ENCODE measurements around the gene PITPNC1. TPM values are rescaled to one million over a fixed set of nuclear protein-coding genes. Genes with fewer than 3 reads are reported as not detected.

Gene PITPNC1
- polyA plus RNA-seq, 1 donor from 2014 or later = 18.8 TPM

DNA sequence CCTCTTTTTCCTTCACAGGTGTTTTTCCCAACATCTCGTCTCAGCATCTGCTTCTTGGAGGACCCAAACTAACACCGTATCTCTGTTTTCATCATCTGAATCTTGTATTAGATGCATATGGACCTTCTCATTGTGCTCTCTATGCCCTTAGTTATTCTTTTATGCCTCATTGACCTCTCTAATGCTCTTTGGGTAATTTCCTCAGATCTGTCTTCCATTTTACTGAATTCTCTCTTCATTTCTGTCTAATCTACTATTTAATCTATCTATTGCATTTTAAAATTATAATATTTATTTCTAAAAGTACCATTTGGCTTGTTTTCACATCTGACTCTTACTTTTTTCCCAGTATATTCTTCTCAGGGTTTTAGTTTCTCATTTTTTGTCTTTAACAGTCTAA, 81.1 kb downstream of the PITPNC1 start:
- Histone ChIP-seq H3K4me3 (ENCODE audit: low read length) (no peak overlapping the region), H3K9me3 (ENCODE audit: low read length) (no peaks in the 10 kb centered on the region), H2AFZ (ENCODE audit: low read depth, low read length) (no peak overlapping the region), H3K27me3 (ENCODE audit: insufficient read depth, low read depth, low read length) (no peaks in the 10 kb centered on the region), H3K36me3 (ENCODE audit: insufficient read depth, low read length) (no peaks in the 10 kb centered on the region), H3K79me2 (replicated peaks; ENCODE audit: insufficient read depth, low read length) (peaks cover 4% of the 10 kb centered on the region), H3F3A (ENCODE audit: insufficient read depth, low read length, poor library complexity, severe bottlenecking) (no peaks in the 10 kb centered on the region), H3K4me2 (ENCODE audit: low read length) (no peak overlapping the region), H3K9ac (ENCODE audit: low read length) (no peak overlapping the region), H3K9me2 (ENCODE audit: insufficient read depth, low read length) (no peaks in the 10 kb centered on the region), H4K20me1 (ENCODE audit: insufficient read depth) (no peaks in the 10 kb centered on the region), H3K27ac (ENCODE audit: low read length) (no peak overlapping the region)
- TF ChIP-seq MXI1 (conservative IDR thresholded peaks at IDR 0.05; ENCODE audit: poor library complexity, severe bottlenecking) (no peak), EP300 (conservative IDR thresholded peaks at IDR 0.05; ENCODE audit: poor library complexity, severe bottlenecking) (no peak)

DNA sequence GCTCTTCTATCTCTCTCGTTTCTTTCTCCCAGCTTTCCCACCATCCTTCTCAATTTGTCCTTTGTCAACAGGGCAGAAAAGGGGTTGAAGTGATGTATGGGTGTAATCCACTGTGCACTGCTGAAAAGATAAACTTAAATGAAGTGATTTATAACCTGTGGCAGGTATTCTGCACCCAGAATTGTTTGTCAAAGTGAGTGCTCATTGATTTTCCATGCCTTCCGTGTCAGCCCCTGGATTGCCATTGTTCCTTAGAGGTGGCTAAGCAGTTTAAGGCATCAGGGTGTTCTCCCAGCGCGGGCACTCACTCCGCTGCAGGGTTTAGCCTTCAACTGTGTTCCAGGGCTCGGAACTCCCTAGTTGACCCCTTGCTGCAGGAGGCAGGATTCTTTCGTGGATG, 82.9 kb downstream of the PITPNC1 start:
- peaks cover 4% of the 10 kb centered on the region for H3K79me2 ChIP-seq (replicated peaks; ENCODE audit: insufficient read depth, low read length)
- TF ChIP-seq MXI1 (conservative IDR thresholded peaks at IDR 0.05; ENCODE audit: poor library complexity, severe bottlenecking) = no peak
- TF ChIP-seq, protein P1, sequence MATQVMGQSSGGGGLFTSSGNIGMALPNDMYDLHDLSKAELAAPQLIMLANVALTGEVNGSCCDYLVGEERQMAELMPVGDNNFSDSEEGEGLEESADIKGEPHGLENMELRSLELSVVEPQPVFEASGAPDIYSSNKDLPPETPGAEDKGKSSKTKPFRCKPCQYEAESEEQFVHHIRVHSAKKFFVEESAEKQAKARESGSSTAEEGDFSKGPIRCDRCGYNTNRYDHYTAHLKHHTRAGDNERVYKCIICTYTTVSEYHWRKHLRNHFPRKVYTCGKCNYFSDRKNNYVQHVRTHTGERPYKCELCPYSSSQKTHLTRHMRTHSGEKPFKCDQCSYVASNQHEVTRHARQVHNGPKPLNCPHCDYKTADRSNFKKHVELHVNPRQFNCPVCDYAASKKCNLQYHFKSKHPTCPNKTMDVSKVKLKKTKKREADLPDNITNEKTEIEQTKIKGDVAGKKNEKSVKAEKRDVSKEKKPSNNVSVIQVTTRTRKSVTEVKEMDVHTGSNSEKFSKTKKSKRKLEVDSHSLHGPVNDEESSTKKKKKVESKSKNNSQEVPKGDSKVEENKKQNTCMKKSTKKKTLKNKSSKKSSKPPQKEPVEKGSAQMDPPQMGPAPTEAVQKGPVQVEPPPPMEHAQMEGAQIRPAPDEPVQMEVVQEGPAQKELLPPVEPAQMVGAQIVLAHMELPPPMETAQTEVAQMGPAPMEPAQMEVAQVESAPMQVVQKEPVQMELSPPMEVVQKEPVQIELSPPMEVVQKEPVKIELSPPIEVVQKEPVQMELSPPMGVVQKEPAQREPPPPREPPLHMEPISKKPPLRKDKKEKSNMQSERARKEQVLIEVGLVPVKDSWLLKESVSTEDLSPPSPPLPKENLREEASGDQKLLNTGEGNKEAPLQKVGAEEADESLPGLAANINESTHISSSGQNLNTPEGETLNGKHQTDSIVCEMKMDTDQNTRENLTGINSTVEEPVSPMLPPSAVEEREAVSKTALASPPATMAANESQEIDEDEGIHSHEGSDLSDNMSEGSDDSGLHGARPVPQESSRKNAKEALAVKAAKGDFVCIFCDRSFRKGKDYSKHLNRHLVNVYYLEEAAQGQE (IDR thresholded peaks at IDR 0.05; ENCODE audit: borderline replicate concordance) = no peak
- TF ChIP-seq POLR2AphosphoS5 (IDR thresholded peaks at IDR 0.05) = no peak
- no peak for TF ChIP-seq RAD21 (conservative IDR thresholded peaks at IDR 0.05)
- no peak for TF ChIP-seq EP300 (conservative IDR thresholded peaks at IDR 0.05; ENCODE audit: poor library complexity, severe bottlenecking)
- TF ChIP-seq TAF1 (IDR thresholded peaks at IDR 0.05; ENCODE audit: low read depth) = no peak
- TF ChIP-seq EZH2 (IDR thresholded peaks at IDR 0.05; ENCODE audit: borderline replicate concordance, insufficient read depth, low read length, poor library complexity, severe bottlenecking) = no peak
- no peak for TF ChIP-seq SMC3 (conservative IDR thresholded peaks at IDR 0.05; ENCODE audit: poor library complexity)
- TF ChIP-seq, protein P2, sequence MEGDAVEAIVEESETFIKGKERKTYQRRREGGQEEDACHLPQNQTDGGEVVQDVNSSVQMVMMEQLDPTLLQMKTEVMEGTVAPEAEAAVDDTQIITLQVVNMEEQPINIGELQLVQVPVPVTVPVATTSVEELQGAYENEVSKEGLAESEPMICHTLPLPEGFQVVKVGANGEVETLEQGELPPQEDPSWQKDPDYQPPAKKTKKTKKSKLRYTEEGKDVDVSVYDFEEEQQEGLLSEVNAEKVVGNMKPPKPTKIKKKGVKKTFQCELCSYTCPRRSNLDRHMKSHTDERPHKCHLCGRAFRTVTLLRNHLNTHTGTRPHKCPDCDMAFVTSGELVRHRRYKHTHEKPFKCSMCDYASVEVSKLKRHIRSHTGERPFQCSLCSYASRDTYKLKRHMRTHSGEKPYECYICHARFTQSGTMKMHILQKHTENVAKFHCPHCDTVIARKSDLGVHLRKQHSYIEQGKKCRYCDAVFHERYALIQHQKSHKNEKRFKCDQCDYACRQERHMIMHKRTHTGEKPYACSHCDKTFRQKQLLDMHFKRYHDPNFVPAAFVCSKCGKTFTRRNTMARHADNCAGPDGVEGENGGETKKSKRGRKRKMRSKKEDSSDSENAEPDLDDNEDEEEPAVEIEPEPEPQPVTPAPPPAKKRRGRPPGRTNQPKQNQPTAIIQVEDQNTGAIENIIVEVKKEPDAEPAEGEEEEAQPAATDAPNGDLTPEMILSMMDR (IDR thresholded peaks at IDR 0.05; ENCODE audit: poor library complexity, severe bottlenecking) = no peak
- H4K20me1 ChIP-seq (ENCODE audit: insufficient read depth) = no peaks in the 10 kb centered on the region
- H3K9ac ChIP-seq (ENCODE audit: low read length) = no peak overlapping the region
- H2AFZ ChIP-seq (ENCODE audit: low read depth, low read length) = no peak overlapping the region
- H3K36me3 ChIP-seq (ENCODE audit: insufficient read depth, low read length) = no peaks in the 10 kb centered on the region
- no peak overlapping the region for H3K27ac ChIP-seq (ENCODE audit: low read length)
- no peaks in the 10 kb centered on the region for H3K9me2 ChIP-seq (ENCODE audit: insufficient read depth, low read length)
- H3K27me3 ChIP-seq (ENCODE audit: insufficient read depth, low read depth, low read length) = no peaks in the 10 kb centered on the region
- no peaks in the 10 kb centered on the region for H3K9me3 ChIP-seq (ENCODE audit: low read length)
- H3F3A ChIP-seq (ENCODE audit: insufficient read depth, low read length, poor library complexity, severe bottlenecking) = no peaks in the 10 kb centered on the region
- no peak overlapping the region for H3K4me2 ChIP-seq (ENCODE audit: low read length)
- no peak overlapping the region for H3K4me3 ChIP-seq (ENCODE audit: low read length)

All from neural cell (in vitro differentiated cells).